ENCODE measurements around the gene TUBG1.

DNA sequence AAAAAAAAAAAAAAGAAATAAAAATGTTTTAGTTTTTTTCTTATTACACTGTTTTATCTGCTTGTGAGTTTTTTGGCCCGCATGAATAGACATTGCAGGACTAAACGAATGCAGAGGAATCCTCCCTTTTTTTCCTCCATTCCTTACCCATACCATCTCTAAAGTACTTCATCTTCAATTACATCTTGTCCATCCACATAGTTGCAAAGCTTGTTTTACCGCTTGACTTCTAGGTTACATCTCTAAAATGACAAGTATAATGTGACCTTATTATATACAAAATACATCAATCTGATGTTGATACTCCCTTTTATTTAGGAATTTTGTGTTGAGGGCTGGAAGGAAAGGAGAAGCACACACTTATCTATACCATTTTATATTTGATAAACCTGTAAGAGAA lies 13.1 kb upstream of the TUBG1 start:
- TF ChIP-seq, protein P1, sequence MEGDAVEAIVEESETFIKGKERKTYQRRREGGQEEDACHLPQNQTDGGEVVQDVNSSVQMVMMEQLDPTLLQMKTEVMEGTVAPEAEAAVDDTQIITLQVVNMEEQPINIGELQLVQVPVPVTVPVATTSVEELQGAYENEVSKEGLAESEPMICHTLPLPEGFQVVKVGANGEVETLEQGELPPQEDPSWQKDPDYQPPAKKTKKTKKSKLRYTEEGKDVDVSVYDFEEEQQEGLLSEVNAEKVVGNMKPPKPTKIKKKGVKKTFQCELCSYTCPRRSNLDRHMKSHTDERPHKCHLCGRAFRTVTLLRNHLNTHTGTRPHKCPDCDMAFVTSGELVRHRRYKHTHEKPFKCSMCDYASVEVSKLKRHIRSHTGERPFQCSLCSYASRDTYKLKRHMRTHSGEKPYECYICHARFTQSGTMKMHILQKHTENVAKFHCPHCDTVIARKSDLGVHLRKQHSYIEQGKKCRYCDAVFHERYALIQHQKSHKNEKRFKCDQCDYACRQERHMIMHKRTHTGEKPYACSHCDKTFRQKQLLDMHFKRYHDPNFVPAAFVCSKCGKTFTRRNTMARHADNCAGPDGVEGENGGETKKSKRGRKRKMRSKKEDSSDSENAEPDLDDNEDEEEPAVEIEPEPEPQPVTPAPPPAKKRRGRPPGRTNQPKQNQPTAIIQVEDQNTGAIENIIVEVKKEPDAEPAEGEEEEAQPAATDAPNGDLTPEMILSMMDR (IDR thresholded peaks at IDR 0.05) = no peak
- TF ChIP-seq EP300 (IDR thresholded peaks at IDR 0.05) (no peak), POLR2A (IDR thresholded peaks at IDR 0.05) (no peak), POLR2AphosphoS5 (IDR thresholded peaks at IDR 0.05) (no peak)

Measured in upper lobe of left lung (tissue), 4 donors.